Activated naive CD4-positive, alpha-beta T cell treated with anti-CD3 and anti-CD28 coated beads, Interleukin-2, amount 50 U/mL, for 24 hours (primary cell): ENCODE measurements around the gene TMF1.

Experiments
- H3K27ac Mint-ChIP-seq: one replicate; pipeline ENCODE4 v1.8.0; 2021; ENCODE audit warnings: mild to moderate bottlenecking, mixed read lengths
- H3K27me3 Mint-ChIP-seq: one replicate; pipeline ENCODE4 v1.8.0; 2021; ENCODE audit warnings: mixed read lengths
- H3K36me3 Mint-ChIP-seq: one replicate; pipeline ENCODE4 v1.8.0; 2021; ENCODE audit warnings: mixed read lengths
- H3K4me1 Mint-ChIP-seq: one replicate; pipeline ENCODE4 v1.8.0; 2021; ENCODE audit warnings: mixed read lengths
- H3K4me3 Mint-ChIP-seq: one replicate; pipeline ENCODE4 v1.8.0; 2021; ENCODE audit warnings: mild to moderate bottlenecking, mixed read lengths
- H3K9me3 Mint-ChIP-seq: one replicate; pipeline ENCODE4 v1.8.0; 2021; ENCODE audit warnings: mixed read lengths

The TMF1 gene

GRCh38 chr3:69051756-69052471 is at the start of gene TMF1:
TSS of gene TMF1 (minus strand) at chr3:69052333. CDS start at chr3:69052086, 247 bp downstream.
- peak within 1 kb of the TSS; percentile 94 for H3K27ac Mint-ChIP-seq
- no peaks in the 10 kb centered on the region for H3K27me3 Mint-ChIP-seq
- peaks cover 13% of the 10 kb centered on the region for H3K36me3 Mint-ChIP-seq
- H3K9me3 Mint-ChIP-seq = no peaks in the 10 kb centered on the region
- H3K4me1 Mint-ChIP-seq = peaks cover 49% of the 10 kb centered on the region
- peak within 1 kb of the TSS; percentile 99 for H3K4me3 Mint-ChIP-seq

GRCh38 chr3:69099576-69099975 is 47.4 kb upstream of the TMF1 start:
- Mint-ChIP-seq H3K27ac (peak overlapping the region; percentile 92), H3K36me3 (peaks cover 20% of the 10 kb centered on the region), H3K27me3 (no peaks in the 10 kb centered on the region), H3K4me1 (peaks cover 68% of the 10 kb centered on the region), H3K4me3 (no peak overlapping the region), H3K9me3 (no peaks in the 10 kb centered on the region)

- peak overlapping the region; percentile 37 for H3K4me3 Mint-ChIP-seq
- no peaks in the 10 kb centered on the region for H3K27me3 Mint-ChIP-seq
- H3K4me1 Mint-ChIP-seq = peaks cover 77% of the 10 kb centered on the region
- H3K9me3 Mint-ChIP-seq = no peaks in the 10 kb centered on the region
- peak overlapping the region; percentile 94 for H3K27ac Mint-ChIP-seq
- peaks cover 14% of the 10 kb centered on the region for H3K36me3 Mint-ChIP-seq
Measured at GRCh38 chr3:69097407-69098086, 45.4 kb upstream of the TMF1 start.

- Mint-ChIP-seq H3K27ac (peak overlapping the region; percentile 23), H3K4me3 (peak overlapping the region; percentile 65), H3K27me3 (no peaks in the 10 kb centered on the region), H3K36me3 (peaks cover 13% of the 10 kb centered on the region), H3K4me1 (peaks cover 79% of the 10 kb centered on the region), H3K9me3 (no peaks in the 10 kb centered on the region)
Measured at GRCh38 chr3:69096299-69096698, 44.2 kb upstream of the TMF1 start.

GRCh38 chr3:69095636-69096035 is 43.5 kb upstream of the TMF1 start:
- Mint-ChIP-seq H3K9me3 (no peaks in the 10 kb centered on the region), H3K36me3 (peaks cover 13% of the 10 kb centered on the region), H3K27ac (peak overlapping the region; percentile 93), H3K27me3 (no peaks in the 10 kb centered on the region), H3K4me1 (peaks cover 84% of the 10 kb centered on the region), H3K4me3 (peak overlapping the region; percentile 65)

- peak overlapping the region; percentile 89 for H3K27ac Mint-ChIP-seq
- peaks cover 12% of the 10 kb centered on the region for H3K36me3 Mint-ChIP-seq
- no peaks in the 10 kb centered on the region for H3K9me3 Mint-ChIP-seq
- peaks cover 86% of the 10 kb centered on the region for H3K4me1 Mint-ChIP-seq
- no peaks in the 10 kb centered on the region for H3K27me3 Mint-ChIP-seq
- peak overlapping the region; percentile 60 for H3K4me3 Mint-ChIP-seq
Measured at GRCh38 chr3:69094467-69095205, 42.5 kb upstream of the TMF1 start.

- H3K9me3 Mint-ChIP-seq = no peaks in the 10 kb centered on the region
- H3K4me1 Mint-ChIP-seq = peaks cover 93% of the 10 kb centered on the region
- H3K27ac Mint-ChIP-seq = peak overlapping the region; percentile 97
- H3K36me3 Mint-ChIP-seq = peaks cover 8% of the 10 kb centered on the region
- H3K4me3 Mint-ChIP-seq = peak overlapping the region; percentile 85
- H3K27me3 Mint-ChIP-seq = no peaks in the 10 kb centered on the region
Measured at GRCh38 chr3:69092030-69092516, 39.9 kb upstream of the TMF1 start.

- Mint-ChIP-seq H3K4me3 (peak overlapping the region; percentile 85), H3K4me1 (peaks cover 88% of the 10 kb centered on the region), H3K27me3 (no peaks in the 10 kb centered on the region), H3K27ac (peak overlapping the region; percentile 97), H3K9me3 (no peaks in the 10 kb centered on the region), H3K36me3 (peaks cover 8% of the 10 kb centered on the region)
Measured at GRCh38 chr3:69091389-69092029, 39.4 kb upstream of the TMF1 start.

- Mint-ChIP-seq H3K36me3 (peaks cover 9% of the 10 kb centered on the region), H3K4me3 (peak overlapping the region; percentile 53), H3K9me3 (no peaks in the 10 kb centered on the region), H3K27ac (peak overlapping the region; percentile 83), H3K4me1 (peaks cover 81% of the 10 kb centered on the region), H3K27me3 (no peaks in the 10 kb centered on the region)
Measured at GRCh38 chr3:69090021-69090420, 37.9 kb upstream of the TMF1 start.

GRCh38 chr3:69088063-69088462 is 35.9 kb upstream of the TMF1 start:
- no peaks in the 10 kb centered on the region for H3K27me3 Mint-ChIP-seq
- peak overlapping the region; percentile 80 for H3K27ac Mint-ChIP-seq
- peaks cover 8% of the 10 kb centered on the region for H3K36me3 Mint-ChIP-seq
- no peaks in the 10 kb centered on the region for H3K9me3 Mint-ChIP-seq
- H3K4me3 Mint-ChIP-seq = peak overlapping the region; percentile 75
- H3K4me1 Mint-ChIP-seq = peaks cover 77% of the 10 kb centered on the region

- Mint-ChIP-seq H3K9me3 (no peaks in the 10 kb centered on the region), H3K4me3 (peak overlapping the region; percentile 75), H3K4me1 (peaks cover 77% of the 10 kb centered on the region), H3K27ac (peak overlapping the region; percentile 43), H3K36me3 (peaks cover 8% of the 10 kb centered on the region), H3K27me3 (no peaks in the 10 kb centered on the region)
Measured at GRCh38 chr3:69087030-69087791, 35.1 kb upstream of the TMF1 start.

GRCh38 chr3:69085833-69086722 is 33.9 kb upstream of the TMF1 start:
- Mint-ChIP-seq H3K9me3 (no peaks in the 10 kb centered on the region), H3K27me3 (no peaks in the 10 kb centered on the region), H3K27ac (peak overlapping the region; percentile 97), H3K4me1 (peaks cover 78% of the 10 kb centered on the region), H3K36me3 (peaks cover 4% of the 10 kb centered on the region), H3K4me3 (peak overlapping the region; percentile 89)

GRCh38 chr3:69085168-69085832 is 33.2 kb upstream of the TMF1 start:
- H3K27me3 Mint-ChIP-seq = no peaks in the 10 kb centered on the region
- H3K4me3 Mint-ChIP-seq = peak overlapping the region; percentile 89
- peak overlapping the region; percentile 97 for H3K27ac Mint-ChIP-seq
- no peaks in the 10 kb centered on the region for H3K9me3 Mint-ChIP-seq
- peaks cover 4% of the 10 kb centered on the region for H3K36me3 Mint-ChIP-seq
- peaks cover 79% of the 10 kb centered on the region for H3K4me1 Mint-ChIP-seq
